ENCODE data around the gene RABGAP1L.
"Not testable (repeated sequence)": the region's sequence is repeated elsewhere in the genome, so short reads cannot be mapped to it uniquely, and the experiment has no call there.

Gene RABGAP1L

GRCh38 chr1:174428033-174428432 is 268.7 kb downstream of the RABGAP1L start:
- no peak overlapping the region for H3K4me3 ChIP-seq (ENCODE audit: low read depth, low read length)

- H3K4me3 ChIP-seq (ENCODE audit: low read depth, low read length): no peak overlapping the region
Observed at GRCh38 chr1:174428739-174429138, 269.4 kb downstream of the RABGAP1L start.

DNA sequence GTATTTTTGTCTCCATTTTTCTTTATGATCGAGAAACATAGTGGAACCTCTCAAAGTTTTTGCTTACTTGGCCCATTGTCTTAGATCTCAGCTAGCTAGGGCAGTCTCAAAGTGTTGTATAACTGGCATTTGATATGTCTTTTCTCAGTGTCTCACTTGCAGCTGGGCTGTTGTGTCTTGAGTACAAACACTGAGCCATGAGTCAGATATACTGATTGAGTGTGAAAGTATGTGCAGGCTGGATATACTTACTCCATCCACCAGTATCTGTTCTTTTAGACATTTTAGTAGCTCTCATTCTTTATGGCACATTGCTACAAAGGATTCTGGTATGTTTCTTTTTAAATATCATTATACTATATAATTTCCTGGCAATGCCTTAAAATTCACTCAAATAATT is 274.1 kb downstream of the RABGAP1L start:
- H3K4me3 ChIP-seq (ENCODE audit: low read depth, low read length): no peak overlapping the region

GRCh38 chr1:174445351-174445750 is 286.0 kb downstream of the RABGAP1L start:
- H3K4me3 ChIP-seq (ENCODE audit: low read depth, low read length): no peak overlapping the region

DNA sequence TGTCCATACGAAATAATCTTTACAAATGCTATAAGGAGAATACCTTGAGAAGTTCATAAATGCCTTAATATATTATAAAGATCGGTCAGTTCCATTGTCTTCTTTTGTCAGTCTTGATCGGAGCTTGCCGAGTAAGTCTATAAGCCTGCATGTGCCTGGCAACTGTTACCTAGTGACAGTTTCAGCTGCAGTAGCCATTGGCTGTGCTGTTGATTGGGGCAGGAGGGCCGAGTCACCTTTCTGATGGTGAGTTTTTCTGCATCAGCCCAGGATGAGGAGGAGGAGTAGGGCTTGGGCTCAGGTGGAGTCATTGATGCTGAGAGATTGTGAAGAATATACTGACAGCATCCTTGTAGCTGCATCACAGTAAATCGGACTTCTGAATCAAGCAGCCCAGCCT is 286.5 kb downstream of the RABGAP1L start:
- no peak overlapping the region for H3K4me3 ChIP-seq (ENCODE audit: low read depth, low read length)

- no peak within 1 kb of the TSS for H3K4me3 ChIP-seq (ENCODE audit: low read depth, low read length)
Observed at GRCh38 chr1:174447866-174448530, 288.7 kb downstream of the RABGAP1L start, which contains the start of gene GPR52. Gene GPR52 (plus strand): TSS chr1:174447964. CDS start chr1:174448112, 148 bp downstream.

- no peak overlapping the region for H3K4me3 ChIP-seq (ENCODE audit: low read depth, low read length)
Observed at GRCh38 chr1:174448531-174448883, 289.2 kb downstream of the RABGAP1L start.

DNA sequence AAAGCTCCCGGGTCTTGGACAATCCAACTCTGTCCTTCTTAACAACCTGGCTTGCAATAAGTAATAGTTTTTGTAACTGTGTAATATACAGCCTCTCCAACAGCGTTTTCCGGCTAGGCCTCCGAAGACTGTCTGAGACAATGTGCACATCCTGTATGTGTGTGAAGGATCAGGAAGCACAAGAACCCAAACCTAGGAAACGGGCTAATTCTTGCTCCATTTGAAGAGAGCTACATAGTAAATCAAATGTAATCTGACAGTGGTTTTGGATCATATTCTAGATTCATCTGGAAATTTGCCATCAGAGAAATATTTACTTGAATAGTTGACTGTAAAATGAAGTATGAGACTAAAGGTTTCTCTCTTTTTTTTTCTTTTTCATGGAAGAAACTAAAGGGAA is 289.7 kb downstream of the RABGAP1L start:
- H3K4me3 ChIP-seq (ENCODE audit: low read depth, low read length): no peak overlapping the region

GRCh38 chr1:174451408-174451807 is 292.1 kb downstream of the RABGAP1L start:
- H3K4me3 ChIP-seq (ENCODE audit: low read depth, low read length): no peak overlapping the region

DNA sequence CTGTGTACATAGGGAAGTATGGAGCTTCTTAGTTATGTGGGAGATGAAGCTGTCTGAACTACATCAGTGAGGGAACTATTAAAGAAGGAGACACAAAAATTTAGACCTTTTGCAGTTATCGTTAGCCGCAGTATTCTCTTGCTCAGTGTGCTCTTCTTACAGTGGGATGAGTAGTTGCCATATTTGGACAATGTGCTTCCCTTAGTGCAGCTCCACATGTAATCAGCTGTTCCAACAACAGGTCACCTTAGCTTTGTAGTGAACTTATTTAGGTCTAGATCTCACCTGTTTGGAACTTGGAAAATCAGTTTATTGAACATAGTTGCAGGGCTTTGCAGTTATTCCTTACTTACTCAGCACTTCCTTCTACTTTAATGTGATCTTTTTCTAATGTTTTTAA is 306.5 kb downstream of the RABGAP1L start:
- H3K4me3 ChIP-seq (ENCODE audit: low read depth, low read length): no peak overlapping the region

- H3K4me3 ChIP-seq (ENCODE audit: low read depth, low read length): no peak overlapping the region
Observed at GRCh38 chr1:174466607-174467006, 307.3 kb downstream of the RABGAP1L start.

DNA sequence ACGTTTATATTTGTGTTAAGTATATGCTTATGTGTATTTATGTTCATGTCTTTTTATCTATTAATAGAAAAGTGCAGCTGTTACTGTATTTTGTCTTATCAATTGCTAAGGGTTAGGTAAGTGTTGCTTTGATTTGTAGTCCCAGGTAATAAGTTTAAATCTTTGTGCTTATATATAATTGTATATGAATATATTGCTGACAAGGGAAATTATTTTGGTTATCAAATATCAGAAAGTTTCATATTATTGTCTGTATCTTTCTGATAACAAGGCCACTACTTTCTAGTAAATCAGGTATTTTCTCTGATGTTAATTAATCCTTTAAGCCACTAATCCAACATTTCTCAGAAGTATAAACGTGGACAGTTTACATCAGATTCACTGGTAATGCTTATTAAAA is 309.7 kb downstream of the RABGAP1L start:
- no peak overlapping the region for H3K4me3 ChIP-seq (ENCODE audit: low read depth, low read length)

GRCh38 chr1:174469687-174470086 is 310.4 kb downstream of the RABGAP1L start:
- H3K4me3 ChIP-seq (ENCODE audit: low read depth, low read length): no peak overlapping the region

DNA sequence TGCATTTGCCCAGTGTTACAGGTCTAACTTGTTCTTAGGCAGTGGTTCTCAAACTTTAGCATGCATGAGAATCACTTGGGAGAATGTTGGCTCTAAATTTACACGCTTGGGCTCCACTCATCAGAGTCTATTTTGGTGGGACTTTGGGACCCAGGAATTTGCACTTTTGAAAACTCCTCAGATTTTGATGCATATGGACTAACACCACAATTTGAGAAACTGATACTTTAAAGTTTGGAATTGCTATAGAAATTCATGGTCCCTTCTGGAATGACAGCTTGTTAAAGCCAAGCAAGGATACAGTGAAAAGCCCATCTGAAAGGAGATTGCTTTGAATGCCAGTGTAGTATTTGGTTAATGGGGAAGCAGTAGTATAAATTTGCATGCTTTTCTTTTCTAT is 320.0 kb downstream of the RABGAP1L start:
- H3K4me3 ChIP-seq (ENCODE audit: low read depth, low read length): no peak overlapping the region

GRCh38 chr1:174480324-174480723 is 321.0 kb downstream of the RABGAP1L start:
- no peak overlapping the region for H3K4me3 ChIP-seq (ENCODE audit: low read depth, low read length)

DNA sequence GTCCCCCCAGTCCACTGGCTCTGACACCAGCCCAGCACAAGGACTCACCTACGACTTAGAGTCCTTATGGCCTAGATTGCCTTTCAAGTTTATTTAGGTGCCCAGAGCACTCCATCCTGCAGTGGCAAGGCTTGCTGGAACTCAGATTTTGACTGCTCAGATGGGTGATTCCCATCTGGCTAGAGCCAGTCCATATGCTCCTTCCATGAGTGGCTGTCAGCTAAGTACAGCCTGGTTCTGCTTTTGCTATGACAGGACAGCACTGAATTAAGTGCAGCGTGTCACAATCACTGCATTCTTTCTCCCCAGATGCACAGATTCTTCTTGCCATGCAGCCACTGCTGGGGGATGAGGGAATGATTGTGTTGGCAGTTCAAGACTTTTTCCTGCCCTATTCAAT is 332.3 kb downstream of the RABGAP1L start:
- no peak overlapping the region for H3K4me3 ChIP-seq (ENCODE audit: low read depth, low read length)

GRCh38 chr1:174497478-174497877 is 338.2 kb downstream of the RABGAP1L start:
- no peak overlapping the region for H3K4me3 ChIP-seq (ENCODE audit: low read depth, low read length)

GRCh38 chr1:174516755-174517154 is 357.4 kb downstream of the RABGAP1L start:
- H3K4me3 ChIP-seq (ENCODE audit: low read depth, low read length): not testable (repeated sequence)

- H3K4me3 ChIP-seq (ENCODE audit: low read depth, low read length): no peak overlapping the region
Observed at GRCh38 chr1:174519844-174520243, 360.5 kb downstream of the RABGAP1L start.

GRCh38 chr1:174531751-174532150 is 372.4 kb downstream of the RABGAP1L start:
- no peak overlapping the region for H3K4me3 ChIP-seq (ENCODE audit: low read depth, low read length)

GRCh38 chr1:174534789-174535188 is 375.5 kb downstream of the RABGAP1L start:
- H3K4me3 ChIP-seq (ENCODE audit: low read depth, low read length): no peak overlapping the region

GRCh38 chr1:174535207-174535606 is 375.9 kb downstream of the RABGAP1L start:
- H3K4me3 ChIP-seq (ENCODE audit: low read depth, low read length): no peak overlapping the region

DNA sequence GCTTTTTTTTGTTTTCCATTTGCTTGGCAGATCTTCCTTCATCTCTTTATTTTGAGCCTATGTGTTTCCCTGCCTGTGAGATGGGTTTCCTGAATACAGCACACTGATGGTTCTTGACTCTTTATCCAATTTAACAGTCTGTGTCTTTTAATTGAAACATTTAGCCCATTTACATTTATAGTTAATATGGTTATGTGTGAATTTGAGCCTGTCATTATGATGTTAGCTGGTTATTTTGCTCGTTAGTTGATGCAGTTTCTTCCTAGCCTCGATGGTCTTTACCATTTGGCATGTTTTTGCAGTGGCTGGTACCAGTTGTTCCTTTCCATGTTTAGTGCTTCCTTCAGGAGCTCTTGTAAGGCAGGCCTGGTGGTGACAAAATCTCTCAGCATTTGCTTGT is 384.1 kb downstream of the RABGAP1L start:
- not testable (repeated sequence) for H3K4me3 ChIP-seq (ENCODE audit: low read depth, low read length)
